ENCODE measurements around the gene CCDC188.

GRCh38 chr22:20153945-20154344 is 3.1 kb upstream of the CCDC188 start:
- no peak for TF ChIP-seq CTCF (IDR thresholded peaks at IDR 0.05)
- no peak for TF ChIP-seq POLR2A (IDR thresholded peaks at IDR 0.05)
